GM21367 (cell line): ENCODE measurements around the gene TRMT13.

Source experiments
- ATAC-seq: cut with Tn5 transposase; IDR thresholded peaks from one replicate; pipeline ENCODE4 v1.9.1; 2021; ENCODE audit not compliant: unreplicated experiment

Gene TRMT13

DNA sequence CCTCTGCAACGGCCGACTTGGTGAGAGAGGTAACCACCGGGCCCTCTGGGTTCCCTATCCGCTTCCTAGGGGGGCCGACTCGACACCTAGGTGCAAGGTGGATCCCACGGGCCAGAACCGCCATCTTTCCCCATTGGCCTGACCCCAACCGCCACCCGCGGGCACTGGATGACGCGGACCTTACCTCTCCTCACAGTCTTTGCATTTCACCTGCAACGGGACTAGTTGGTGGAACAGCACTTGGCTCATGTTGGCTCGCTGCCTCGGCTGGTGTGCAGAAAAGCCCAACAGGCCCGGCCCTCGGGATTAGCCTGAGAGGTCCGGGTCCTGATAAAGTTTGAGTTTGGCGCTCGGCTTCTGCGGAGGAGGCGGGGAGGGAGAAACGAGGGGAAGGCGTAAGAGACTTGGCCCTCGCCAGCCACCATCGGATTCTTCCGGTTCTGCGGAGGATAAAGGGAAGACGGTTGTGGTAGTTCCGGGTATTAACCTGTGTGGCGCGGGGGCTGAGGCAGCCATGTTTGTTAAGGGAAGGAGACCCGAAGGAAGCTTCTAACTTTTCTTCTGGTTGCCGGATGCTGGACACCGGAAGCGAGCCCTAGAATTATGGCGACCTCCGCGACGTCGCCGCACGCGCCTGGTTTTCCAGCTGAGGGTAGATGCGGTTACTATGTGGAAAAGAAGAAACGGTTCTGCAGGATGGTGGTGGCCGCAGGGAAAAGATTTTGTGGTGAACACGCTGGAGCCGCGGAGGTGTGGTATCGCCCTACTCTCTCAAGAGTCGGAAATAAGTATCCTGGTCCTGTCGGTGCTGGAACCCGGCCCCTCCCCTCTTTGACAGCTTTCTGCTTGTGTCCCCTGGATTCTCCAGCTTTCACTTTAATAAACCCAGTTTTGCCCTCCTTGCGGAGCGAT lies at the start of gene TRMT13, which contains the start of gene SASS6:
TRMT13 (plus strand) TSS at position 598 of the 912 bp plus-strand sequence; CDS start at position 604, 6 bp downstream.
SASS6 (minus strand) TSS at position 365 of the 912 bp plus-strand sequence; CDS start at position 249, 116 bp downstream.
- ATAC-seq = peak; percentile 83

- no peak for ATAC-seq
Observed at GRCh38 chr1:100087396-100087795, 45.6 kb upstream of the TRMT13 start.

DNA sequence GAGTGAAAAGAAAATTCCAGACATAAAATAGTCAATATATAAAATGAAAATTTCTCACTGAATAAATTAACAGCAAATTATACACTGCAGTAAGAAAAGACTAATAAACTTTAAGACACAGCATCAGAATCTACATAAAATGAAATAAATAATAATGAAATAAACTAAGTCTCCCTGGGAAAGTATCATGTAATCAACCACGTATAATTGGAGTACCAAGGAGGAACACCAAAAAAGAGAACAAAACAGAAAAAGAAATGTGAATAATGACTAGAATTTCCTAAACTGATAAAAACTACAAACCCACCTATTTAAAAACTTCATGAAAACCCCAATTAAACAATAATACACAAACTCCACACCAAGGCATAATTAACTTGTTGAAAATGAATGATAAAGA lies 43.9 kb upstream of the TRMT13 start:
- no peak for ATAC-seq

DNA sequence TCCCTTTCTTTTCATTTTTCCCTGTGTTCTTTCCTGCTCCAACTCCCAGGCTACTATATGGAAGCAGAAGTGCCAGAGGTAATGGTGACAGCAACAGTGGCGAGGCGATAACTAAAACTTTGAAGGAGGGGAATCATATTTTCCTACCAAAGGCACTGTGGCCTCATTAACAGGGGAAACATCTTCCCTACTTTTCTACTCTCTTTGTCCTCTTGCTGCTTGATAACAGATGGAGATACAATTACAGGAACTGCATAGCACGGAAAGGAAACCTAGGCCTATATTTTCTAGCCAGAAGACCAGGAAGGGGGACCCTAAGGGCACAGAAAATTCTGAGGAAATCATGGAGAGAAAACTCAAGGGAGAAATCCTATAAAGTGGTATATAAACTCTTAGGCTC lies 42.5 kb upstream of the TRMT13 start:
- ATAC-seq = no peak

- no peak for ATAC-seq
Observed at GRCh38 chr1:100100202-100100601, 32.8 kb upstream of the TRMT13 start.

GRCh38 chr1:100101564-100101963 lies 31.4 kb upstream of the TRMT13 start:
- no peak for ATAC-seq

GRCh38 chr1:100107696-100108095 lies 25.3 kb upstream of the TRMT13 start:
- ATAC-seq = no peak

DNA sequence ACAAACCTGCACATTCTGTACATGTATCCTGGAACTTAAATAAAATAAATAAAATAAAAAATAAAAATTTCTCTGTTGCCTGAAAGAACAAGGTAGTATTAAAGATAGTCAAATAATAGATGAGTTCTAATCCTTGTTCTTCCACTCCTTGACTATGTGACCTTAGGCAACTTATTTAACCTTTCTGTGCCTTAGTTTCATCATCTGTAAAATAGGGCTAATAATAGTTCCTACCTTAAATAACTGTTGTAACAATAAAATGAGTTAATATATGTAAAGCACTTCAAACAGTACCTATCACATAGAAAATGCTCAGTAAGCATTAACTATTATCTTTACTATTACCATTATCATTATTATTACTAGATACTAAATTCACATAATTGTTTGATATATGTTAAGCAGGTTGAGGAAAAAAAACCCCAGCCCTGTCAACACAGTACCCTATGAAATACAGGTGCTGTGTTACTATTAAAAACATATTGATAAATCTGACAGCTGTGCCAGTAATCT lies 23.4 kb upstream of the TRMT13 start:
- no peak for ATAC-seq

DNA sequence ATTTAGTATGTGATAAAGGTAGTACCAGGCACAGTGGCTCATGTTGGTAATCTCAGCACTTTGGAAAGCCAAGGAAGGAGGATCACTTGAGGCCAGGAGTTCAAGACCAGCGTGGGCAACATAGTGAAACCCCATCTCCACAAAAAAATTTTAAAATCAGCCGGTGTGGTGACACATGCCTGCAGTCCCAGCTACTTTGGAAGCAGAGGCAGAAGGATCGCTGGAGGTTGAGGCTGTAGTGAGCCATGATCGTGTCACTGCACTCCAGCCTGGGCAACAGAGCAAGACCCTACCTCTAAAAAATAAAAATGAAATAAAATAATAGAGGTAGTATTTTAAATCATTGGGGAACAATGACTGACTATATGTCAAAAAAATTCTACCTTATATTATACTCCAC lies 17.4 kb upstream of the TRMT13 start:
- ATAC-seq = no peak

- no peak for ATAC-seq
Observed at GRCh38 chr1:100122177-100122576, 10.8 kb upstream of the TRMT13 start.

GRCh38 chr1:100127226-100127625 lies 5.7 kb upstream of the TRMT13 start:
- ATAC-seq = no peak

DNA sequence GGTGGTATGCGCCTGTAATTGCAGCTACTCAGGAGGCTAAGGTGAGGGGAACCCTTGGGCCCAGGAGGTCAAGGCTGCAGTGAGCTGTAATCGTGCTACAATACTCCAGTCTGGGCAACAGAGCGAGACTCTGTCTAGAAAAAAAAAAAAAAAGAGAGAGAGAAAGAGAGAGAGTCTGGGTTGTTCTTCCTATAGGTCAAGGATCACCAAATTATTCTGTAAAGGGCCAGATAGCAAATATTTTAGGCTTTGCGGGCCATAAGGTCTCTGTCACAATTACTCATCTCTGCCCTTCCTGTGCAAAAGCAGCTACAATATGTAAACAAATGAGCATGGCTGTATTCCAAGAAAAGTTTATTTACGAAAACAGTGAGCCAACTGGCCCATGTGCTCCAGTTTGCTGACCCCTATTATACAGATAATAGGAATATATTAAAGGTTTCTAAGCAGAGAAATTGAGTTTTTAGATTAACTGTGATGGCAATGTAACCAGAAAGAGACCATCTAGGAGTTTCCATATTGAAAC lies 2.3 kb upstream of the TRMT13 start:
- no peak for ATAC-seq

- no peak for ATAC-seq
Observed at GRCh38 chr1:100131623-100132022, 1.3 kb upstream of the TRMT13 start.

- no peak for ATAC-seq
Observed at GRCh38 chr1:100134872-100135271, 1.9 kb downstream of the TRMT13 start.

GRCh38 chr1:100137602-100138001 lies 4.6 kb downstream of the TRMT13 start:
- no peak for ATAC-seq

DNA sequence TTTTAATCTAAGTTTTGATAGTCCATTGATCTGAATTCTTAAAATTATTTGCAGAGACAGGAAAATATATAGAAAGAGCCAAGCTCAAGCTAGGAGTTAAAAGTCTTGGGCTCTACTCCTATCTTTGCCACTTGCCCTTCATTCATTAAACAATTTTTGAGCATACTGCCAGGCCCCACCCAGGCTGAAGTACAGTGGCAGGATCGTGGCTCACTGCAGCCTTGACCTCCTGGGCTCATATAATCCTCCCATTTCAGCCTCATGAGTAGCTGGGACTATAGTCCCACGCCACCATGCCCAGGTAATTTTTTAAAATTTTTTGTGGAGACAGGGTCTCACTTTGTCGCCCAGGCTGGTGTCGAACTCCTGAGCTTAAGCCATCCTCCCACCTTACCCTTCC lies 8.2 kb downstream of the TRMT13 start:
- ATAC-seq = no peak

DNA sequence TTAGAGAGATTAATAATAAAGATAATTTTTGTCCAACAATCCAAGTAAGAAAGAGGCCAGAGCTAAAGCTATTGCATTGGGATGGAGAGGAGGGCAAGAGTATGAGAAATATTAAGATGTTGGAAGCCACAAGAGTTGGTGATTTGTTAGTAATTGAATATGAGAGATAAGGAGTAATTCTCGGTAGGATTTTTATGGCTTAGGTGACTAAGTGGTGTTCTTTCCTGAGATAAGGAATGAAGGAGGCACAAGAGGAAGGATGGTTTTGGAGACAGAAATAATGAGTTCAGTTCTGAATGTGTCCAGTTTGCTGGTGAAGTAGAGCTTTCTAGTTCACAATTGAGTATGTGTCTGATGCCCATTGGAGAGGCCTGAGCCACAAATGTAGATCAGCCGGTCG lies 9.4 kb downstream of the TRMT13 start:
- ATAC-seq = no peak

GRCh38 chr1:100145116-100145515 lies 12.2 kb downstream of the TRMT13 start:
- ATAC-seq = no peak

- no peak for ATAC-seq
Observed at GRCh38 chr1:100146958-100147357, 14.0 kb downstream of the TRMT13 start.

GRCh38 chr1:100147875-100148274 lies 14.9 kb downstream of the TRMT13 start:
- ATAC-seq = no peak

DNA sequence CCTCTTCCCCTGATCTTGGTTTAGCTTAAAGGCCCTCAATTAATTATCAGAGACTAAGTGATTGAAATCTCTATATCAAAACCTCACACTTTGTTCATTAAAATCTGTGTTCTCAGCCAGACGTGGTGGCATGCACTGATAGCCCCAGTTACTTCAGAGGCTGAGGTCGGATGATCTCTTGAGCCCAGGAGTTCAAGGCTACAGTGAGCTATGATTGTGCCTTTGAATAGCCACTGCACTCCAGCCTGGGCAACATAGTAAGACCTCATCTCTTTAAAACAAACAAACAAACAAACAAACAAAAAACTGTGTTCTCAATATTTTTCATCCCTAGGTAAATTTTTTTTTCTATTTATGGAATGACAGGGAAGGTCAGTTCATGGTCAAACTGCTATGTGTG lies 18.7 kb downstream of the TRMT13 start:
- ATAC-seq = no peak

- peak; percentile 66 for ATAC-seq
Observed at GRCh38 chr1:100152271-100152670, 19.3 kb downstream of the TRMT13 start.
